Choroid plexus epithelial cell (primary cell): ENCODE results near the gene PLEKHA1.

Experiments
- DNase-seq: peaks from one replicate; pipeline ENCODE4 v3.0.0-alpha.2; 2010; ENCODE audit warnings: low read depth
- H3K4me3 ChIP-seq: 2 replicates; pipeline ENCODE4 v1.5.1; 2011; ENCODE audit warnings: low read depth, mild to moderate bottlenecking, control low read depth, low read length, moderate library complexity
- CTCF ChIP-seq: conservative IDR thresholded peaks from 2 replicates; pipeline ENCODE4 v1.5.1; 2011; ENCODE audit warnings: low read depth, mild to moderate bottlenecking, control low read depth, inconsistent platforms, low read length, moderate library complexity

PLEKHA1 gene

GRCh38 chr10:122476333-122476695 is 101.8 kb downstream of the PLEKHA1 start:
- no peak overlapping the region for H3K4me3 ChIP-seq
- TF ChIP-seq CTCF, result no peak
- no peak for DNase-seq

GRCh38 chr10:122477436-122477835 is 102.9 kb downstream of the PLEKHA1 start:
- no peak overlapping the region for H3K4me3 ChIP-seq
- no peak for DNase-seq
- no peak for TF ChIP-seq CTCF

GRCh38 chr10:122478971-122479370 is 104.5 kb downstream of the PLEKHA1 start:
- no peak for TF ChIP-seq CTCF
- DNase-seq, result no peak
- no peak overlapping the region for H3K4me3 ChIP-seq

GRCh38 chr10:122480146-122480833 is 105.8 kb downstream of the PLEKHA1 start:
- no peak for TF ChIP-seq CTCF
- no peak for DNase-seq
- H3K4me3 ChIP-seq, result no peak overlapping the region

- TF ChIP-seq CTCF, result no peak
- DNase-seq, result no peak
- H3K4me3 ChIP-seq, result no peak overlapping the region
These were observed 107.0 kb downstream of the PLEKHA1 start for GRCh38 chr10:122481296-122482056.
